H1 (cell line): ENCODE measurements around the gene ULK1. TPM values are rescaled to one million over a fixed set of nuclear protein-coding genes. Genes with fewer than 3 reads are reported as not detected.

Experiments
- CTCF ChIA-PET: fragments of 300-600 bp; sonication (Branson Sonifier 250); formaldehyde crosslinking; loops from one replicate; lab custom pipeline; 2021; ENCODE audit not compliant: partially characterized antibody; lab: Charles Lee
- POLR2A ChIA-PET: fragments of 300-600 bp; sonication (Branson Sonifier 250); formaldehyde crosslinking; loops from one replicate; lab custom pipeline; 2021; ENCODE audit warnings: inconsistent platforms; ENCODE audit not compliant: partially characterized antibody; lab: Charles Lee
- DNase-seq, 2 experiments: peaks; one replicate each; pipeline versions ENCODE4 v3.0.0 to v3.0.0-alpha.2; 2010 to 2022; ENCODE audit warnings: low spot score in 2 of 2, low read depth in 1 of 2, mixed read lengths in 1 of 2
- FAIRE-seq: peaks from 2 replicates; lab custom pipeline; 2011; peaks lifted over from hg19 to GRCh38; lab: Jason Lieb, UNC
- H2AFZ ChIP-seq: 2 replicates; pipeline ENCODE4 v1.8.1; 2012; ENCODE audit warnings: low read length, inconsistent platforms
- H2AK5ac ChIP-seq: 2 replicates; pipeline ENCODE4 v1.6.1; 2013; ENCODE audit warnings: low read depth, low read length
- H2BK120ac ChIP-seq: replicated peaks from 2 replicates; pipeline ENCODE3; 2013; ENCODE audit warnings: low read depth, low read length, inconsistent platforms
- H2BK12ac ChIP-seq: 2 replicates; pipeline ENCODE4 v1.6.1; 2013; ENCODE audit warnings: low read depth, low read length
- H2BK15ac ChIP-seq: 2 replicates; pipeline ENCODE4 v1.6.1; 2013; ENCODE audit warnings: low read length
- H2BK20ac ChIP-seq: 2 replicates; pipeline ENCODE4 v1.6.1; 2013; ENCODE audit warnings: low read length
- H2BK5ac ChIP-seq: 2 replicates; pipeline ENCODE4 v1.6.1; 2013; ENCODE audit warnings: low read depth, low read length
- H3K14ac ChIP-seq: 2 replicates; pipeline ENCODE4 v1.6.1; 2013; ENCODE audit warnings: inconsistent platforms; ENCODE audit not compliant: insufficient read length
- H3K18ac ChIP-seq: 2 replicates; pipeline ENCODE4 v1.6.1; 2013; ENCODE audit warnings: low read length; ENCODE audit errors: extremely low read depth
- H3K23ac ChIP-seq: 2 replicates; pipeline ENCODE4 v1.6.1; 2013; ENCODE audit warnings: inconsistent platforms; ENCODE audit not compliant: insufficient read length
- H3K23me2 ChIP-seq: 2 replicates; pipeline ENCODE4 v1.6.1; 2013; ENCODE audit warnings: low read depth, low read length
- H3K27ac ChIP-seq: 2 replicates; pipeline ENCODE4 v1.6.1; 2011; ENCODE audit warnings: low read depth, low read length, inconsistent platforms
- H3K27me3 ChIP-seq, 4 experiments: replicated peaks in 1 of 4; 1 replicate in 1 of 4; 2 replicates in 3 of 4; pipeline versions ENCODE4 v1.6.1 to v1.8.1; 2011 to 2013; ENCODE audit warnings: low read length in 3 of 4, mild to moderate bottlenecking in 3 of 4, inconsistent platforms in 2 of 4, mixed read lengths in 2 of 4, moderate library complexity in 1 of 4; ENCODE audit not compliant: control insufficient read depth in 3 of 4, insufficient read depth in 3 of 4; ENCODE audit errors: extremely low read depth in 1 of 4
- H3K36me3 ChIP-seq, 4 experiments: 2 replicates each; pipeline versions ENCODE4 v1.6.1 to v1.8.1; 2011 to 2013; ENCODE audit warnings: mild to moderate bottlenecking in 4 of 4, low read length in 3 of 4, moderate library complexity in 2 of 4, control low read depth in 1 of 4, inconsistent platforms in 1 of 4; ENCODE audit not compliant: insufficient read depth in 4 of 4, control insufficient read depth in 2 of 4
- H3K4ac ChIP-seq: replicated peaks from 2 replicates; pipeline ENCODE3; 2013; ENCODE audit warnings: low read length, low read depth, mixed read lengths, inconsistent platforms; ENCODE audit not compliant: insufficient read length
- H3K4me1 ChIP-seq, 4 experiments: replicated peaks in 1 of 4; 1 replicate in 1 of 4; 2 replicates in 3 of 4; pipeline versions ENCODE4 v1.6.1 to v1.8.1; 2011 to 2013; ENCODE audit warnings: low read length in 3 of 4, inconsistent platforms in 2 of 4, mixed read lengths in 1 of 4; ENCODE audit not compliant: insufficient read depth in 4 of 4, control insufficient read depth in 3 of 4
- H3K4me2 ChIP-seq, 2 experiments: 2 replicates each; pipeline versions ENCODE4 v1.6.1 to v1.8.1; 2011 to 2013; ENCODE audit warnings: low read depth in 2 of 2, low read length in 2 of 2, control low read depth in 1 of 2, inconsistent platforms in 1 of 2, mild to moderate bottlenecking in 1 of 2; ENCODE audit not compliant: insufficient read depth in 1 of 2
- H3K4me3 ChIP-seq, 4 experiments: fragments of 200-600, 300-600 bp in 1 of 4; sonication (generic), shearing (Covaris generic), sonication (Bioruptor Twin) in 1 of 4; 2 replicates each; pipeline versions ENCODE4 v1.5.1 to v1.8.1; 2011 to 2016; ENCODE audit warnings: low read length in 4 of 4, low read depth in 3 of 4, control low read depth in 2 of 4, inconsistent platforms in 2 of 4, mild to moderate bottlenecking in 2 of 4, mixed read lengths in 1 of 4, moderate library complexity in 1 of 4; ENCODE audit not compliant: insufficient read depth in 2 of 4; ENCODE audit errors: extremely low read depth in 1 of 4
- H3K56ac ChIP-seq: replicated peaks from 2 replicates; pipeline ENCODE3; 2013; ENCODE audit warnings: low read depth, mild to moderate bottlenecking, mixed read lengths, low read length, inconsistent platforms; ENCODE audit not compliant: insufficient read length
- H3K79me1 ChIP-seq: 2 replicates; pipeline ENCODE4 v1.6.1; 2013; ENCODE audit warnings: low read depth, low read length, control low read depth
- H3K79me2 ChIP-seq, 2 experiments: 2 replicates each; pipeline versions ENCODE4 v1.6.1 to v1.8.1; 2012 to 2013; ENCODE audit warnings: low read length in 2 of 2, mild to moderate bottlenecking in 2 of 2, inconsistent platforms in 1 of 2; ENCODE audit not compliant: insufficient read depth in 2 of 2, control insufficient read depth in 1 of 2
- H3K9ac ChIP-seq, 4 experiments: replicated peaks in 1 of 4; 1 replicate in 1 of 4; 2 replicates in 3 of 4; pipeline versions ENCODE4 v1.6.1 to v1.8.1; 2011 to 2013; ENCODE audit warnings: low read depth in 3 of 4, low read length in 3 of 4, control low read depth in 2 of 4, mild to moderate bottlenecking in 2 of 4, moderate library complexity in 2 of 4, inconsistent platforms in 1 of 4; ENCODE audit errors: extremely low read depth in 1 of 4
- H3K9me3 ChIP-seq, 2 experiments: 2 replicates each; pipeline versions ENCODE4 v1.6.1 to v1.8.1; 2012 to 2013; ENCODE audit warnings: mild to moderate bottlenecking in 2 of 2, moderate library complexity in 2 of 2, control low read depth in 1 of 2, inconsistent platforms in 1 of 2, low read depth in 1 of 2, low read length in 1 of 2, mixed read lengths in 1 of 2; ENCODE audit not compliant: insufficient read depth in 2 of 2
- H4K20me1 ChIP-seq, 2 experiments: replicated peaks in 1 of 2; 2 replicates each; pipeline versions ENCODE3 to v1.8.1; 2011 to 2013; ENCODE audit warnings: inconsistent platforms in 2 of 2, low read length in 2 of 2, mild to moderate bottlenecking in 1 of 2; ENCODE audit not compliant: insufficient read depth in 2 of 2, control insufficient read depth in 1 of 2
- H4K5ac ChIP-seq: 2 replicates; pipeline ENCODE4 v1.6.1; 2013; ENCODE audit warnings: low read length, low read depth, mixed read lengths, inconsistent platforms; ENCODE audit not compliant: insufficient read length
- H4K8ac ChIP-seq: 2 replicates; pipeline ENCODE4 v1.8.0; 2013; ENCODE audit warnings: mild to moderate bottlenecking, moderate library complexity, low read length, inconsistent platforms; ENCODE audit not compliant: insufficient read depth; ENCODE audit errors: extremely low read depth
- H4K91ac ChIP-seq: replicated peaks from 2 replicates; pipeline ENCODE3; 2013; ENCODE audit warnings: low read length, mixed read lengths, inconsistent platforms; ENCODE audit not compliant: insufficient read length
- ASH2L ChIP-seq: fragments of 200-600, 300-600 bp; sonication (generic); IDR thresholded peaks from one replicate; pipeline ENCODE4 v1.7.1; 2017; ENCODE audit warnings: low read length
- CBX8 ChIP-seq: fragments of 300-800, 300-1000 bp; sonication (generic); IDR thresholded peaks from 2 replicates; pipeline ENCODE4 v1.7.1; 2016; ENCODE audit warnings: low read depth, low read length, borderline replicate concordance
- CHD1 ChIP-seq: IDR thresholded peaks from 2 replicates; pipeline ENCODE4 v1.6.1; 2012; ENCODE audit warnings: low read depth, low read length, improper control_type of control experiment
- FOSL1 ChIP-seq: IDR thresholded peaks from 2 replicates; pipeline ENCODE4 v1.6.1; 2011; ENCODE audit warnings: mild to moderate bottlenecking, low read depth, low read length, moderate library complexity; ENCODE audit not compliant: insufficient read depth
- GABPA ChIP-seq: IDR thresholded peaks from 2 replicates; pipeline ENCODE4 v1.6.1; 2011; ENCODE audit warnings: mild to moderate bottlenecking, low read length, moderate library complexity, borderline replicate concordance; ENCODE audit not compliant: insufficient read depth
- HDAC2 ChIP-seq, 2 experiments: fragments of 300-600 bp in 1 of 2; sonication (generic) in 1 of 2; IDR thresholded peaks; 2 replicates each; pipeline ENCODE4 v1.6.1; 2011 to 2012; ENCODE audit warnings: low read depth in 2 of 2, low read length in 2 of 2, mild to moderate bottlenecking in 2 of 2, moderate library complexity in 2 of 2, borderline replicate concordance in 1 of 2, inconsistent platforms in 1 of 2
- HDAC6 ChIP-seq: IDR thresholded peaks from one replicate; pipeline ENCODE4 v1.7.1; 2012; ENCODE audit warnings: low read depth, mild to moderate bottlenecking, inconsistent platforms, low read length, moderate library complexity
- JUN ChIP-seq: IDR thresholded peaks from 2 replicates; pipeline ENCODE4 v1.6.1; 2011; ENCODE audit warnings: low read depth, mild to moderate bottlenecking, improper control_type of control experiment, low read length
- NANOG ChIP-seq: IDR thresholded peaks from 2 replicates; pipeline ENCODE4 v1.6.1; 2011; ENCODE audit warnings: low read length, low read depth, mild to moderate bottlenecking, inconsistent platforms; ENCODE audit not compliant: insufficient read depth, poor library complexity, severe bottlenecking
- POLR2AphosphoS5 ChIP-seq: IDR thresholded peaks from 2 replicates; pipeline ENCODE4 v1.6.1; 2011; ENCODE audit warnings: low read depth, low read length
- SP1 ChIP-seq: IDR thresholded peaks from 2 replicates; pipeline ENCODE4 v1.6.1; 2011; ENCODE audit warnings: low read depth, low read length
- SRF ChIP-seq: IDR thresholded peaks from 2 replicates; pipeline ENCODE4 v1.6.1; 2011; ENCODE audit warnings: mild to moderate bottlenecking, low read depth, low read length, moderate library complexity
- SUZ12 ChIP-seq: fragments of 200-600 bp; sonication (generic); IDR thresholded peaks from 2 replicates; pipeline ENCODE4 v1.6.1; 2012; ENCODE audit warnings: mild to moderate bottlenecking, inconsistent platforms, low read length, moderate library complexity, mixed read lengths
- WGBS, 2 experiments: shearing (Covaris generic) in 1 of 2; methylation state at CpG; one replicate each; pipeline versions ENCODE4 v1.1.6 to v1.1.7; 2013 to 2015; ENCODE audit warnings: low lambda C conversion rate in 2 of 2, mixed read lengths in 2 of 2, inconsistent platforms in 1 of 2, low coverage in 1 of 2, missing lambda C conversion rate in 1 of 2; ENCODE audit not compliant: insufficient replicate concordance in 2 of 2, insufficient coverage in 1 of 2, insufficient read length in 1 of 2; ENCODE audit errors: extremely low coverage in 1 of 2, missing lambda C conversion rate in 1 of 2; 5-methylcytosine and 5-hydroxymethylcytosine counted together
- polyA plus RNA-seq, 7 experiments: library from polyadenylated mRNA; depleted of rRNA in 3 of 7; stranded (reverse) in 5 of 7; unstranded in 2 of 7; fragments of >200 nt in 5 of 7; fragments of 200-250 nt in 2 of 7; gene quantifications; 1 replicate in 5 of 7; 2 replicates in 1 of 7; 4 replicates in 1 of 7; pipeline versions ENCODE4 v1.2.1 to v1.2.3, GENCODE V29; 2011 to 2013; ENCODE audit warnings: missing spikeins in 2 of 7, mixed read lengths in 2 of 7
- total RNA-seq: library from RNA; stranded (reverse); fragmentation: NEBNext Ultra II Directional; extraction: Animal tissue kit (Norgen Biotek cat#: 25700); gene quantifications from 2 replicates; pipeline ENCODE4 v1.2.1, GENCODE V29; 2021

ULK1 gene
- total and polyA plus RNA-seq, 2 of the 8 experiments (the other 6 are each of a cell fraction or from before 2014, with no cell fraction given), result 13.0 to 44.1 TPM

DNA sequence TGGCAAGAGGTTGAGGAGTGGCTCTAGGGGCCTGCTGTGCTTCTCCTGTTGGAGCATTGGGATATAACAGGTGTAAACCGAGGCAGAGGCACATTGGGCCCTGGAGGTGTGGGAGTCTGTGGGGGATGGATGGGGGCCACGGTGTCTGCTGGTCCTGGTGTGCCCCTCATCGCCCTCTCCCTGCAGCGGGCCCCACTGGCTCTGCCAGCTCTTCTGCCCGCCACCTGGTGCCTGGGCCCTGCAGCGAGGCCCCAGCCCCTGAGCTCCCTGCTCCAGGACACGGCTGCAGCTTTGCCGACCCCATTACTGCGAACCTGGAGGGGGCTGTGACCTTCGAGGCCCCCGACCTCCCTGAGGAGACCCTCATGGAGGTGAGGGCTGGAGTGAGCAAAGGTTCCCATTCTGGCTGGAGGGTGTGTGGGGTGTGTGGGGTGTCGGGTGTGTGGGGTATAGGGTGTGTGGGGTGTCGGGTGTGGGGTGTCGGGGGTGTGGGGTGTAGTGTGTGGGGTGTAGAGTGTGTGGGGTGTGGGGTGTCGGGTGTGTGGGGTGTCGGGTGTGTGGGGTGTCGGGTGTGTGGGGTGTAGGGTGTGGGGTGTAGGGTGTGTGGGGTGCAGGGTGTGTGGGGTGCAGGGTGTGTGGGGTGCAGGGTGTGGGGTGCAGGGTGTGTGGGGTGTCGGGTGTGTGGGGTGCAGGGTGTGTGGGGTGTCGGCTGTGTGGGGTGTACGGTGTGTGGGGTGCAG lies 24.1 kb downstream of the ULK1 start:
- no peak overlapping the region for H2BK20ac ChIP-seq
- no peaks in the 10 kb centered on the region for H3K4me1 ChIP-seq
- FAIRE-seq (no peak), DNase-seq (no peak)
- 89 to 100% methylated on average over 2 to 12 of the region's 20 CpGs for WGBS, 2 experiments
- no peaks in the 10 kb centered on the region for H3K79me2 ChIP-seq
- H3K56ac ChIP-seq, result no peak overlapping the region
- no peaks in the 10 kb centered on the region for H3K9me3 ChIP-seq
- H4K20me1 ChIP-seq, result peaks cover 0 to 11% of the 10 kb centered on the region in 2 experiments
- H4K8ac ChIP-seq, result 0 out of 2 replicates have a peak overlapping the region, but pooled peaks have one; percentile 25
- H2BK5ac ChIP-seq, result no peak overlapping the region
- no peak overlapping the region for H2AFZ ChIP-seq
- H3K36me3 ChIP-seq, result peaks cover 9 to 52% (median 28%) of the 10 kb centered on the region in 4 experiments
- H2BK12ac ChIP-seq, result no peak overlapping the region
- H2BK15ac ChIP-seq, result no peak overlapping the region
- no peak overlapping the region for H3K9ac ChIP-seq
- no peaks in the 10 kb centered on the region for H3K79me1 ChIP-seq
- H3K23me2 ChIP-seq, result peaks cover 4% of the 10 kb centered on the region; the same call in 1 of the 2 replicates
- no peak overlapping the region for H2BK120ac ChIP-seq
- no peak overlapping the region for H3K4ac ChIP-seq
- H3K4me2 ChIP-seq, result no peak overlapping the region
- H3K18ac ChIP-seq, result no peak overlapping the region
- no peak overlapping the region for H3K4me3 ChIP-seq
- H4K91ac ChIP-seq, result no peak overlapping the region
- no peak overlapping the region for H4K5ac ChIP-seq
- no peak overlapping the region for H3K14ac ChIP-seq
- H3K23ac ChIP-seq, result no peak overlapping the region
- H3K27me3 ChIP-seq, result no peaks in the 10 kb centered on the region
- no peak overlapping the region for H3K27ac ChIP-seq
- CTCF ChIA-PET, result interaction anchor here (0.6 to 1.1 kb wide), 3 partner anchors 36 to 184 kb away, joined by 3 to 4 read pairs (median 3); no protein-coding TSS in a partner anchor
- POLR2A ChIA-PET, result interaction anchor here (1.0 to 4.8 kb wide), 3 partner anchors 9 to 65 kb away, joined by 4 to 33 read pairs (median 4); partner anchors contain the start of gene PUS1
- no peak overlapping the region for H2AK5ac ChIP-seq
- TF ChIP-seq NANOG, result no peak
- TF ChIP-seq CBX8, result no peak
- TF ChIP-seq HDAC6, result no peak
- TF ChIP-seq POLR2AphosphoS5, result no peak
- TF ChIP-seq FOSL1, result no peak
- no peak for TF ChIP-seq CHD1
- TF ChIP-seq JUN, result no peak
- TF ChIP-seq ASH2L, result no peak
- TF ChIP-seq SUZ12, result no peak
- TF ChIP-seq GABPA, result no peak
- no peak for TF ChIP-seq SP1
- TF ChIP-seq HDAC2 (IDR thresholded peaks at IDR 0.05; ENCODE audit: borderline replicate concordance in 1 of 2, low read depth in 2 of 2, low read length in 2 of 2), result no peak
- TF ChIP-seq SRF, result no peak
